Cardiac septum (tissue), 1 donor: ENCODE results near the gene TMEM131L. TPM values are rescaled to one million over a fixed set of nuclear protein-coding genes. Genes with fewer than 3 reads are reported as not detected.

Experiments used
- DNase-seq: peaks from one replicate; pipeline ENCODE4 v3.0.0-alpha.2; 2020; ENCODE audit warnings: low spot score
- intact Hi-C: fragments of 100-400 bp; cut with DNase I; formaldehyde crosslinking; loops from one replicate; pipeline ENCODE4 v1.14.0; 2022
- total RNA-seq: library from RNA; stranded (reverse); fragmentation: NEBNext Ultra II Directional; extraction: Animal tissue kit (Norgen Biotek cat#: 25700); gene quantifications from one replicate; pipeline ENCODE4 v1.2.1, GENCODE V29; 2021
- donor health status: DM: no; HTN: no; CAD: no.

Gene TMEM131L
- total RNA-seq, 1 donor from 2014 or later, result 21.2 TPM

DNA sequence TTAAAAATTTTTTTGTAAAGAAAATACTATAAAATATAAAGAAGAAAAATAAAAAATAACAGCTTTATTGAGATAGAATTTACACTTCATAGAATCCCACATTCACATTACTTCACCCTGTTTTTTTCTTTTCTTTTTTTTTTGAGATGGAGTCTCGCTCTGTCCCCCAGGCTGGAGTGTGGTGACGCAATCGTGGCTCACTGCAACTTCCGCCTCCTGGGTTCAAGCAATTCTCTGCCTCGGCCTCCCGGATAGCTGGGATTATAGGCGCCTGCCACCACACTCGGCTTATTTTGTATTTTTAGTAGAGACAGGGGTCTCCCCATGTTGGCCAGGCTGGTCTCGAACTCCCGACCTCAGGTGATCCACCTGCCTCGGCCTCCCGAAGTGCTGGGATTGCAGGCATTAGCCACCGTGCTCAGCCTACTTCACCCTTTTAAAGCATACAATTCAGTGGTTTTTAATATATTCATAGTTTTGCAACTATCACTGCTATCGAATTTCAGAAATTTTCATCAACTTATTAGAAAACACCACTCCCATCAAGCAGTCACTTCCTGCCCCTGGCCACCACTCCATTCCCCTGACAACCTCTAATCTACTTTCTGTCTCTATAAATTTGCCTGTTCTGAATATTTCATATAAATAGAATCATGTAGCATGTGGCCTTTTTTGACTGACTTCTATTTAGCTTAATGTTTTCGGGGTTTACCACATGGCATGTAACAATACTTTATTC, 48.7 kb downstream of the TMEM131L start:
- no peak for DNase-seq
- intact Hi-C loops, result no loop called here

DNA sequence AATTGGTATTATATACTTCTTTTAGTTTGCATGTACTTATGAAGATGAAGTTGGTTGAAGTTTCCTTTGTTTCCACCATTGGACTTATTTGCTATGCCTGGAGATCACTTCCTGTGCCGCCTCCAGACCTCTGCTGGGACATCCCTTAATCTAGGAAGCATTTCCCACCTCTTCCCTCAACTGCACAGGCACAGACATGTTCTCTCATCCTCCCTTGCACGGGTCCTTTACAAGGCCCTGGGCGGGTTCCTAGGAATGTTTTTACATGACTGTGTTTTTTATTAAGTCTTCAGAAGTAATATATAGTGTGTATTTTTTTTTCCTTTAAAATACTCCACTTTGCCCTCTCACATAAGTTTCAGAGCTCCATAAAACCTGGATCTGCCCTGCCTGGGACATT, 51.0 kb downstream of the TMEM131L start:
- no peak for DNase-seq

DNA sequence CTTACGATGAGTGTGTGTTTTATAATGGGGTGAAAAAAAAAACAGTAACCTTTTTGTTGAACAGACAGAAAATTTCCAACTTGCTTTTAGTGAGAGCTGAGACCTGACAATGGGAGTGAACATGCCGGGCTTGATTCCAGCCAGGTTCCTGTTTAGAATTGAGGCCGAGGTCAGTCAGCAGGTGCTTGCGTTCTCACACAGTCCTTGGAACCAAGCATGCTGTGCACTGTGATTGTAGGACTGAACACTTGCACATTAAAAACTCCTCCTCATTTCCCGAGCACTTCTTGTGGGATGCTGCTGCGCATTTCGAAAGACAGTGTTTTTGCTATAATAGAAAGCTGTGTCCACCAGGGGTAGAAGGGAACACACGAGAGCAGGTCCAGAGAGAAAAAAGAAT, 51.8 kb downstream of the TMEM131L start:
- intact Hi-C loops, result no loop called here
- DNase-seq, result no peak

More for the DNA sequence above, 51.0 kb downstream of the TMEM131L start:
- intact Hi-C loops, result no loop called here

DNA sequence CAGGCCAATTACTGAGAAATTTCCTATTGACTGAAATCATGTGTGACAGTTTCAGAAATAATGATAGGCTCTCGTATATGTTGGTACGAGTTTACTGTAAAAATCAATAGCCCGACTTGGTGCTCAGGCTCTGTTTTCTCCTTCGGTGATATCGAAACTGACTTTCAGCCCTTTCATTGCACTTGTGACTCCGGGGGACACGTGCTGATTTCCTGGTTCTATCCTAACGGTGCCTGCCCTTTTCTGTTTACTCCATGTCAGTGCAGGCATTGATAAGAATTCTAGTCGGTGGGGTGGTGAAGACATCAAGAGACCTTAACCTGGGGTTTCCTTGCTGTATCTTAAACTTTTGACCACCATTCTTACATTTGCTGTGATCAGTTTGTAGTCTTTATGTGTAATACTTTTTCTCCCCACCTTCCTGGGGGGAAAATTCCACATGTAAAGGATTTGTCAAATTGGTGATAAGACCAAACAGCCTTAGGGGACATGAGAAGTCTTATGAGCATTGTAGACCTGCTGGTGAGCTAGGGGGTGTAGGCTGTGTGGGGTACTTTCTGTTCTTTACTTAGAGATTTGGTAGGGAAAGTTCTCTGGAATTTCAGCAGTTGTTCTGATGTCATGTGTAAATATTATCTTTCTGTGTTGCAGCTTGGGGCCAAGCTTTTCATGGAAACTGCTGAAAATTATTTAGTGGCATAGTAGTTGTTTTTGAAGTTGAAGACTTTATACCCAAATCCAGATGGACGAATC, 52.7 kb downstream of the TMEM131L start:
- no peak for DNase-seq
- intact Hi-C loops, result no loop called here

DNA sequence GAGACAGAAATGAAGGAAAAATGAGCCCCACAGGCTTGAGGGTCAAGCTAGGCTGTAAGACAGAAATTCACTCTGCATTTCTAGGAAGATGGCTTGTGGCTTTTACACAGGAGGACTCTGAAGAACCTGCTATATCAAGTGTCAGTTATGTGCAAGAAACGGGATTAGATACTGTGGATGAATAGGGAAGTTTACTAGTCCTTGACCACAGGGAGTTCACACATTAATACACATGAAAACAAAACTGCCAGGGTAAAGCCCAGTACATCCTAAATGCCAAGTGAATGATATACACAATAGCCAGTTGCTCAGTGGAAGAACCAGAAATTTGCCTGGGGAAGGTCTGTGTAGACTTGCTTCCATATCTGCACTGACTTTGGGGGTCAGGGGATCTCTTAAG, 53.5 kb downstream of the TMEM131L start:
- intact Hi-C loops, result no loop called here

DNA sequence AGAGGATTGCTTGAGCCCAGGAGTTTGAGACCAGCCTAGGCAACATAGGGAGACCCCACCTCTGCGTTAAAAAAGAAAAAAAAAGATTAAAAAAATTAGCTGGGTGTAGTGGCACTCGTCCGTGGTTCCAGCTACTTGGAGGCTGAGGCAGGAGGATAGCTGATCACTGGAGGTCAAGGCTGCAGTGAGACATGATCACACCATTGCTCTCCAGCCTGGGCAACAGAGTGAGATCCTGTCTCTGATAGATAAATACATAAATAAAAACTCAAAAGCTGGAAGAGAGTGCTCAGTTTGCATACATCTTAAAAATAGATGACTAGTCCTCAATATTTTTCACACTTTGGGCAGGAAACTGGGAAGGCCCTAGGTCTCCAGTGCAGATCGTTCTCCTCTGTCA, 54.1 kb downstream of the TMEM131L start:
- intact Hi-C loops, result no loop called here
- DNase-seq, result no peak

More for the DNA sequence above, 53.5 kb downstream of the TMEM131L start:
- DNase-seq, result no peak

DNA sequence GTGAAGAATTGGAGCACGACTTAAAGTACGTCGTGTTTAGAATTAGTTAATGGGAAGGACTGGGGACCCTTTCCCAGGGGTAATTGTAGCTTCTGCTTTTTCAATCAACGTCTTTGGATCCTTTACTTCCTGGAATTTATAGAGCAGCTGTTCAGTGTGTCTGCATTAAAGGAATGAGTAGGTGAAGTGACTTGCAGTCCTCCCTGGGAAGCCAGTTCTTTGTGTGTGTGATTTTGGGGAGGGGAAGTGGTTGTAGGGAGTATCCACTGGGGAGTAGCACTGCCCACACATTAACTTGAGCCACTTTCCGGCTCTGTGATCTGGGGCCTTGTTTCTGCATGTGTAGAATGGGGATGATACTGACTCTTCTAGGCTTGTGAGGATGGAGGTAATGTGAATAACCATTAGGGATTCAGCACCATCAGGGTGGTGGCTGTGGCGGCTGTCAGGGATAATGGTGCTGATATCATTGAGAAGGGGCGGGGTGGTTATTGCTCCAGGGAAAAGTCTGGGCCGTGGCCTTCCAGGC, 54.7 kb downstream of the TMEM131L start:
- intact Hi-C loops, result no loop called here

DNA sequence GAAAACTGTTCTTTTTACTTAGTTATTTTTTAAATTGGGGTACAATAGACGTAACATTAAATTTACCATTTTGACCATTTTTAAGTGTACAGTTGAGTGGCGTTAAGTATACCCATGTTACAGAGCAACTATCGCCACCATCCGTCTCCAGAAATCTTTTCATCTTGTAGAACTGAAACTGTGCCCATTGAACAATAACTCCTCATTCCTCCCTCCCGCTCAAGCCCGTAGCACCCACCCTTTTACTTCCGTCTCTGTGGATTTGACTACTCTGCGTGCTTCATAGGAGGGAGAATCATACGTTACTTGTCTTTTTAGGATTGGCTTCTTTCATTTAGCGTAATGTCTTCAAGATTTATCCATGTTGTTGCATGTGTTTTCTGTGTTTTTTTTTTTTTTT, 55.3 kb downstream of the TMEM131L start:
- no peak for DNase-seq
- intact Hi-C loops, result no loop called here

More for the DNA sequence above, 54.7 kb downstream of the TMEM131L start:
- DNase-seq, result no peak

DNA sequence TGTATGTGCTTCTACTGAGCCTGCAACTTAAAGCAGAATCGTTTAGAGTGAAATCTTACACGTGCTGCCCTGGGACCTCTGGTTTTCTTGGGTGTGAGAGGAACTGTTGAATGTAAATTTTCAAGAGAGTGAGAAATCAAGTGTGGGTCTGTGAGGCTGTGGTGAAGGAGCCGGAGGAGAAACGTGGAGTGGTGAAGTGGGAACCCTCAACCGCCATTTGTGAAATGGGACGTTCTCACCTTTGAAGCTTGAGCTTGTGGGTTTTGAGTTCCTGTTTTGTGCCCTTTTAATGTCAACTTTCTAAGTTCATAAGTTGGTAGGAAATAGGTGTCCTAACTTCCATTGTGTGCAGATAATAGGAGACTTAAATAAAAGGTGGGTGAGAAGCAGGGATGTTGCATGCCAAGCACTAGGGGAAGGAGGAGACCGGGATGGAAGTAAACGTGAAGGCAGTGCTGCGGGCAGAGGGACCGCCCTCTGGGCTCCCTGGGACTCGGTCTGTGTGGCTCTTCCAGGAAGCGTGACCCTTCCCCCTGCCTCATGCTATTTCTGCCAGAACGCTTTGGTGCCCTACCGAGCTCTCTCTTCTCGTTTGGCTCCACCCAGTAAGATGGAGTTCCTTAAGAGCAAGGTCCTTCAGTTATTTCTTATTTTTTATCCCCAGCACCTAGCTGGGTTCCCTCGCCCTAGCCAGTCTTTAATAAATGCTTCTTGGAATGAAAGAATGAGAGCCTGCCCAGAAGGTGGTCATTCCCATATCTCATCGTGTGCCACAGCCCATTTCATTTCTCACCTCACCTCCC, 56.0 kb downstream of the TMEM131L start:
- no peak for DNase-seq
- intact Hi-C loops, result no loop called here

DNA sequence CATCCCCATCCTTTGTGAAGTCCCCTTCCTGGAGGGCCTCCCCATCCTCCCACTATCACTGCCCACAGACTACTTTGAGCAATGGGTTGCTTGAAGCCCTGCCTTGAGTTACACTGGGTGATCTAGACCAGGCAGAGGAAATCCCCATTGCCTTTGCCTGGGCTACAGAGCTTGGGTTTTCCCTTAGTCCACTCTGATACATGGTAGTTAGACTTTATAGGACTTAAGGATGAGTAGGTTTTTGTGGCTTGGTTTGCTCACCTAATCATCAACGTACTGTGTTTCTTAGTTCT, 56.6 kb downstream of the TMEM131L start:
- intact Hi-C loops, result no loop called here
- no peak for DNase-seq

DNA sequence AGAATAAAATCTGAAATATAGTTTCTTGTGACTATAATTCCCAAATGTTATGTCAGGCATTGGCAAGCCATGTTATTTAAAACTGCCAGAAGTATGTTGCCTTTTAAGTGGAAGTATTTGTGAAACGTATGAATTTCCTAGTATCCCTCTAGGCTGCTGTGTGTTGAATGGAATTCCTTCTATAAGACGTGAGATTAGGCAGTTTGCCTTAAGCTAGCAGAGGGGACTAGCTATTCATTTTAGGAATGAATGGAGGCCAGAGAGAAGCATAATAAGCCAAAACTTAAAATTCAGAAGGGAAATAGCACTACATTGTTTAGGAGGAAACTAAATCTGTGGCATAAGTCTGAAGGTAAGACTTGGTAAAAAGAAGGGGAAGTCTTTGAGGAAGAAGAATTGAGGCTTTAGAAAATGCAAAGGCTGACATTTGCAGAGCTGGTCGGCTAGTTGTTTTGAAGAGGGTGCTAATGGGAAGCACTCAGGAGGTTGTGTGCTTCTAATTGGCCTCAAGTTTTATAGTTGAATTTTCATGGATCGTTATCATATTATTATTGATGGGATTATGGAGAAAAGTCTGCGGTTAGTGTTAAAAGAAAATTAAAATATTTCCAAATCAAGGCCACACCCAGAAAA, 57.1 kb downstream of the TMEM131L start:
- DNase-seq, result no peak
- intact Hi-C loops, result no loop called here

DNA sequence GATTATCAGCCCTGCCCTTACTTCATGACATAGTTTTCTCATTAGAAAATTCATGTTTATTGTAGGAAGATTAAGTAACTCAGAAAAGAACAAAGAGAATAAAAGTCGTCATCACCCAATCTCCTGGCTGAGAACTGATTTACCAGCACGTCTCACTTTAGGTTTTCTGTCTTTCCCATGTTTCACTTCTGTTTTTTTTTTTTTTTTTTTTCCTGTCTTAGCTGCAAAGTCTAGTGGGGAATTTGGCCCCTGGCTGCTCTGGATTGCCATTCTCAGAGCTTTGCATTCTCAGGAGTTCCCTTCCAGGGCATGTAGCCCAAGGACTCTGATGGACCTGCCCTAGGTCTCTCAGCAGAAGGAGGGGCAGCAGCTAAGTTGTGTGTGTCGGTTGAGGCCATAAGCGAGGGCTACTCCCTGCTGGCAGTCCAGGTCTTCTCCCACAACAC, 57.8 kb downstream of the TMEM131L start:
- intact Hi-C loops, result no loop called here
- DNase-seq, result no peak

DNA sequence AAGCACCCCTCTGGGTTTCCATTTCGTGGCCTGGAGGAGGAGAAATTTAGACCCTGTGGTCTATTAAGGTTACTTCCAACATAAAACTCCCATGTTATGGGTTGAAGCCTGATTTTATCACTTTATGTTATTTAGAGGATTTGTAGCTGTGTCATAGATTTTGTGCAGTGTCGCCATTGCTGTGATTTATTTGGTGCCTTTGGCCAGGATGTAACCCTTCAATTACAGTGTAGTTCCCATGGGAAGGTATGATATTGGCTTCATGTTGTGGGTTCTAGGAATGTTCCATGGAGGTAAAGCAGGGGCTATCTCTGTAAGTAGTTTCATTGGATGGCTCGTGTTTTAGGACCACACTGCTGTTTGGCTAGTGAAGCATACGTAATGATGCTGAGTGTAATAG, 58.5 kb downstream of the TMEM131L start:
- intact Hi-C loops, result no loop called here
- DNase-seq, result no peak

DNA sequence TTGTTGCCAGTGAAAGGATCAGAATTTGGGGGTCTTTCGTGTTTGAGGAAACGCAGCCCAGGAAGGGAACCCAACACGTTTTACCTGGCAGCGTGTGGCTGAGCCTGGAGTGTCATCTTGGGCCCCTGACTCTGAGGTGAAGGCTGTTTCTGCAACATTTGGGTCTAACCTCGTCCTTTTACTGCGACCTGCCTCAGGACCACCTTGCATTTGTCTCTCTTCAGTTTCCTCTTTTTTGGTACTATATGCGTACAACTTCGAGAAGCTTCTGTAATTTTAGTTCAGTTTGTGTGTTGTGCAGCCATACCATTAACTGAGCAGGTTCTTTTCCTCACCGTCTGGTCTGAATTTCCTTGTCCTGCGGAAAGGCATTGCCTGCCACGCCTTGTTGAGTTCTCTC, 61.5 kb downstream of the TMEM131L start:
- DNase-seq, result no peak
- intact Hi-C loops, result no loop called here

DNA sequence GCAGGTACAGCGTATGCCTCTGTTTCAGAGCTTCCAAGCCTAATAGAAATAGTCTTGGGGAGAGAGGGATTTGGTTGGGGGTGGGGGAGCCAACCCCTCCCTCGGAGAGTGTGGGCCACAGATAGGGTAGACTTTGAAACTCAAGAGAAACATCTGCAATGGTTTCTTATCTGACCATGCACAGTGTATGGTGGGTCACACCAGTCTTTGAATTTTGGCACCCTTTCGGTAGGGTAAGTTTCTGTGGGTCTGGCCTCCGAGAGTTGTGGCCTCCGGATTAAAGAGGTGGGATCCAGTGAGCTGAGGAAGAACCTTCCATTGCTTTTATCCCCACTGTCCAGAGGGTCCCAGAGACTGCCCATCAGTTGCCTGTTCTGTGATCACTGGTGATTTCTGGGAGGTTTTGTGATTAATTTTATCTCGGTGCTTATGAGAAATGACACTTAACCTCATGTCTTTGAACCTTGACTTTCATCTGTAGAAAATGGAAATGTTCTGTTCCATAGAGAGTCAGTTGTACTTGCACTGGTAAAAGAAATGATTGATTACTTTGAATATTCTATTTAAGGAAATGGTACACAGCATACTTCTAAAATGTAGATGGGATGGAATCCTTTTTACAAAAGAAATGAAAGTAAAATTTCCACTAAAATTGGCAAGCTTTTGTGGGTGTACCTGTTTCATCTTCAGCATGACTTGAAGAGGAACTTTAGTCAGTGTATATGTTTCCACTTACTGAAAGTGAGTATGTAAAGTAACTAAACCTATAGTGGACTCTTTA, 62.7 kb downstream of the TMEM131L start:
- intact Hi-C loops, result no loop called here
- DNase-seq, result no peak

DNA sequence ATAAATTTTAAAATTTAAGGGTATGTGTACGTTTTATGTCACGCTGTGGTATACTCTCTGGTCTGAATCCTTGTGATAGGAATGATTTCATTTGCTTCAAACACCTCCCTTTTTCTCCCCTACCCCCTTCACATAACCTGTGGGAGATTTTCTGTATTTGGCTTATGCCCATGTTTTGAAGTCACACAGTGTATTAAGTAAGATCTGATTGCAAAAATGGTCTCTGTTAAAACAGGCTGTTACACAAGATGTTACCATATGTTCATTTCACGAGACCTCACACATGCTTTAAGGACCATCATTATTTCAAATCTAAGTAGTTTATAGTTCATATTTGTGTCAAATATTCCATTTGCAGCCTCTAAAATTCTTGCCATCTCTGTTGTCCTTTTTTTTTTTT, 63.5 kb downstream of the TMEM131L start:
- no peak for DNase-seq
- intact Hi-C loops, result no loop called here

DNA sequence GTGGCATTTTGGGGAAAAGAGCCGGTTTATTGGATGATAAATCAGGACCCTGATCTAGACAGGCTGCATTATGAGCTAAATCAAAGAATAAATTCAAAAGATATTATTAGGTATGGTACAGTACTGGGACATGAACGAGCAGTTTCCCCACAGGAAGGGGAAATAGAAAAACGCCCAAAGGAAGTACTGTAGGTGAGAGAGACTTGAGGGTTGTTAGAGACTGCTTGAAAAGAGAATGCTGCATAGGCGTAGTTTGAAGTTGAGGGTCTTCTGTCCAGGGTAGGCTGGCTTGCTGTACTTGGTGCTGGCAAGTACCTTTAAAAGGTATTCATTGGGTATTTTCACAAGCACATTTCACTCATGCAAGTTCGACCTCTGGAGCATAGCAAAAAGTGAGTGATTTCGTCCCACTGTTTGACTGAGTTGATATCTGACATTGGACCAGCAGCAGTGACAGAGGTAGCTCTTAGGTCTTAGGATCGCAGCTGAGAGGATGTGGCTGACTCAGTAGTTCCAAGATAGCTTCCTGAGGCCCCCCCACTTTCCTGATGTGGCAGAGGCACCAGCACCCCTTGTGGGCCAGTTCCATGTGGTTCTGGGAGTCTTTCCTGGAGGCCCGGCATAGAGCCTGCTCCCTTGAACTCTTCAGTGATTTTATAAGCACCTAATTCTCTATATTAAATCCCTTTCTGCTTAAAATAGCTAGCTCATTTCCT, 64.3 kb downstream of the TMEM131L start:
- DNase-seq, result no peak
- intact Hi-C loops, result no loop called here

DNA sequence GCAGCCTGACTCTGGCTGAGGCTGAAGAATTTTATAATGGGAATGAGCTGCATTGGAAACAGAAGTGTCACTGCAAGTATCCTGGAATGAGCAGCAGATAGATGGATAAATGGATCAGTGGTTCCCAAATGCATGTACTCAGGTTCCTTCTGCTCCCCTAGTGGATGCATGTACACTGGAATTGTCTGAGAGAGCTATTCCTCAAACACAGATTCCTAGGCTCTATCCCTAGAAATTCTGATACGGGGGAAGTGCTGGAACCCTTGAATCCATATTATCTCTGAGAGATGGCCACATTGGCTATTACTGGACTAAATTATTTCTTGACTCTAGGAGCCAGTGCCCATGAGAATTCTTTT, 64.8 kb downstream of the TMEM131L start:
- intact Hi-C loops, result no loop called here
- DNase-seq, result no peak
